Neural cell (in vitro differentiated cells): ENCODE results near the gene AP1S3. TPM values are rescaled to one million over a fixed set of nuclear protein-coding genes. Genes with fewer than 3 reads are reported as not detected.

Source experiments
- H2AFZ ChIP-seq: fragments of 200-600, 300-800 bp; sonication (generic), shearing (Covaris generic); 2 replicates; pipeline ENCODE4 v1.6.0; 2014; ENCODE audit warnings: low read depth, mild to moderate bottlenecking, antibody characterized with exemption, low read length, moderate library complexity
- H3F3A ChIP-seq: fragments of 200-600 bp; shearing (Covaris generic); 2 replicates; pipeline ENCODE4 v1.6.1; 2016; ENCODE audit warnings: mild to moderate bottlenecking, moderate library complexity, mixed read lengths, antibody characterized with exemption, low read length; ENCODE audit not compliant: insufficient read depth, poor library complexity, severe bottlenecking
- H3K27ac ChIP-seq: fragments of 200-600, 300-800 bp; sonication (generic), shearing (Covaris generic); 2 replicates; pipeline ENCODE4 v1.5.1; 2014; ENCODE audit warnings: mild to moderate bottlenecking, low read length, moderate library complexity
- H3K27me3 ChIP-seq: fragments of 300-800, 200-600 bp; sonication (generic), shearing (Covaris generic); 2 replicates; pipeline ENCODE4 v1.6.0; 2014; ENCODE audit warnings: mild to moderate bottlenecking, low read depth, low read length, moderate library complexity; ENCODE audit not compliant: insufficient read depth
- H3K36me3 ChIP-seq: fragments of 300-800, 200-600 bp; sonication (generic), shearing (Covaris generic); 2 replicates; pipeline ENCODE4 v1.5.1; 2014; ENCODE audit warnings: mild to moderate bottlenecking, antibody characterized with exemption, low read length, moderate library complexity; ENCODE audit not compliant: insufficient read depth
- H3K4me2 ChIP-seq: fragments of 300-800, 200-600 bp; sonication (generic), shearing (Covaris generic); 2 replicates; pipeline ENCODE4 v1.6.0; 2014; ENCODE audit warnings: mild to moderate bottlenecking, low read length
- H3K4me3 ChIP-seq: fragments of 300-800, 200-600 bp; sonication (generic), shearing (Covaris generic); 2 replicates; pipeline ENCODE4 v1.5.1; 2014; ENCODE audit warnings: mild to moderate bottlenecking, low read length, moderate library complexity
- H3K79me2 ChIP-seq: fragments of 200-600 bp; shearing (Covaris generic); replicated peaks from 2 replicates; pipeline ENCODE4 v1.6.0; 2014; ENCODE audit warnings: mild to moderate bottlenecking, low read length, moderate library complexity; ENCODE audit not compliant: insufficient read depth
- H3K9ac ChIP-seq: fragments of 300-800, 200-600 bp; sonication (generic), shearing (Covaris generic); 2 replicates; pipeline ENCODE4 v1.6.1; 2016; ENCODE audit warnings: mild to moderate bottlenecking, low read length, mixed read lengths
- H3K9me2 ChIP-seq: fragments of 200-600 bp; shearing (Covaris generic); 2 replicates; pipeline ENCODE4 v1.6.1; 2016; ENCODE audit warnings: mild to moderate bottlenecking, low read length, mixed read lengths; ENCODE audit not compliant: insufficient read depth
- H3K9me3 ChIP-seq: fragments of 200-600, 300-800 bp; sonication (generic), shearing (Covaris generic); 2 replicates; pipeline ENCODE4 v1.6.1; 2016; ENCODE audit warnings: mild to moderate bottlenecking, mixed run types, low read length, moderate library complexity, mixed read lengths
- H4K20me1 ChIP-seq: fragments of 200-600 bp; shearing (Covaris generic); 2 replicates; pipeline ENCODE4 v1.6.1; 2016; ENCODE audit warnings: mild to moderate bottlenecking, mixed run types; ENCODE audit not compliant: insufficient read depth
- EP300 ChIP-seq: fragments of 450-650 bp; conservative IDR thresholded peaks from 2 replicates; pipeline ENCODE4 v1.6.1; 2014; ENCODE audit warnings: antibody characterized with exemption, mild to moderate bottlenecking, moderate library complexity; ENCODE audit not compliant: poor library complexity, severe bottlenecking
- EZH2 ChIP-seq: fragments of 200-600, 300-800 bp; shearing (Covaris generic), sonication (generic); IDR thresholded peaks from 2 replicates; pipeline ENCODE4 v1.6.1; 2014; ENCODE audit warnings: antibody characterized with exemption, low read length, borderline replicate concordance, mild to moderate bottlenecking; ENCODE audit not compliant: insufficient read depth, poor library complexity, severe bottlenecking
- MXI1 ChIP-seq: fragments of 450-650 bp; conservative IDR thresholded peaks from 2 replicates; pipeline ENCODE4 v1.6.1; 2014; ENCODE audit warnings: antibody characterized with exemption, mild to moderate bottlenecking; ENCODE audit not compliant: poor library complexity, severe bottlenecking
- POLR2AphosphoS5 ChIP-seq: IDR thresholded peaks from 2 replicates; pipeline ENCODE4 v1.6.1; 2012
- RAD21 ChIP-seq: fragments of 450-650 bp; conservative IDR thresholded peaks from 2 replicates; pipeline ENCODE4 v1.6.1; 2014; ENCODE audit warnings: antibody characterized with exemption, mild to moderate bottlenecking, moderate library complexity
- REST ChIP-seq: IDR thresholded peaks from 2 replicates; pipeline ENCODE4 v1.6.1; 2012; ENCODE audit warnings: borderline replicate concordance
- SMC3 ChIP-seq: fragments of 450-650 bp; conservative IDR thresholded peaks from 2 replicates; pipeline ENCODE4 v1.6.1; 2014; ENCODE audit warnings: antibody characterized with exemption, mild to moderate bottlenecking, moderate library complexity; ENCODE audit not compliant: poor library complexity
- TAF1 ChIP-seq: IDR thresholded peaks from 2 replicates; pipeline ENCODE4 v1.6.1; 2012; ENCODE audit warnings: low read depth
- polyA plus RNA-seq: library from polyadenylated mRNA; depleted of rRNA; stranded (reverse); fragments of >200 nt; gene quantifications from 2 replicates; pipeline ENCODE4 v1.2.3, GENCODE V29; 2014
- TF ChIP-seq, protein P1 (sequence below): fragments of 450-650 bp; IDR thresholded peaks from 2 replicates; pipeline ENCODE4 v1.5.1; 2014; ENCODE audit warnings: antibody characterized with exemption, mild to moderate bottlenecking, moderate library complexity; ENCODE audit not compliant: poor library complexity, severe bottlenecking

AP1S3 gene
- polyA plus RNA-seq, 1 donor from 2014 or later: 2.7 TPM

- Histone ChIP-seq H2AFZ (no peak overlapping the region), H3K27ac (no peak overlapping the region), H3K4me2 (no peak overlapping the region), H3K9ac (no peak overlapping the region), H3K9me3 (no peaks in the 10 kb centered on the region), H4K20me1 (no peaks in the 10 kb centered on the region), H3F3A (no peaks in the 10 kb centered on the region), H3K79me2 (no peaks in the 10 kb centered on the region), H3K4me3 (no peak overlapping the region), H3K36me3 (no peaks in the 10 kb centered on the region), H3K9me2 (no peaks in the 10 kb centered on the region), H3K27me3 (no peaks in the 10 kb centered on the region)
- no peak for TF ChIP-seq EZH2
- no peak for TF ChIP-seq RAD21
- TF ChIP-seq REST: no peak
- TF ChIP-seq SMC3: no peak
- TF ChIP-seq POLR2AphosphoS5: no peak
- TF ChIP-seq TAF1: no peak
- TF ChIP-seq EP300: no peak
- TF ChIP-seq, protein P1, sequence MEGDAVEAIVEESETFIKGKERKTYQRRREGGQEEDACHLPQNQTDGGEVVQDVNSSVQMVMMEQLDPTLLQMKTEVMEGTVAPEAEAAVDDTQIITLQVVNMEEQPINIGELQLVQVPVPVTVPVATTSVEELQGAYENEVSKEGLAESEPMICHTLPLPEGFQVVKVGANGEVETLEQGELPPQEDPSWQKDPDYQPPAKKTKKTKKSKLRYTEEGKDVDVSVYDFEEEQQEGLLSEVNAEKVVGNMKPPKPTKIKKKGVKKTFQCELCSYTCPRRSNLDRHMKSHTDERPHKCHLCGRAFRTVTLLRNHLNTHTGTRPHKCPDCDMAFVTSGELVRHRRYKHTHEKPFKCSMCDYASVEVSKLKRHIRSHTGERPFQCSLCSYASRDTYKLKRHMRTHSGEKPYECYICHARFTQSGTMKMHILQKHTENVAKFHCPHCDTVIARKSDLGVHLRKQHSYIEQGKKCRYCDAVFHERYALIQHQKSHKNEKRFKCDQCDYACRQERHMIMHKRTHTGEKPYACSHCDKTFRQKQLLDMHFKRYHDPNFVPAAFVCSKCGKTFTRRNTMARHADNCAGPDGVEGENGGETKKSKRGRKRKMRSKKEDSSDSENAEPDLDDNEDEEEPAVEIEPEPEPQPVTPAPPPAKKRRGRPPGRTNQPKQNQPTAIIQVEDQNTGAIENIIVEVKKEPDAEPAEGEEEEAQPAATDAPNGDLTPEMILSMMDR: no peak
- TF ChIP-seq MXI1: no peak
These were observed 9.1 kb downstream of the AP1S3 start for GRCh38 chr2:223828314-223828713.

DNA sequence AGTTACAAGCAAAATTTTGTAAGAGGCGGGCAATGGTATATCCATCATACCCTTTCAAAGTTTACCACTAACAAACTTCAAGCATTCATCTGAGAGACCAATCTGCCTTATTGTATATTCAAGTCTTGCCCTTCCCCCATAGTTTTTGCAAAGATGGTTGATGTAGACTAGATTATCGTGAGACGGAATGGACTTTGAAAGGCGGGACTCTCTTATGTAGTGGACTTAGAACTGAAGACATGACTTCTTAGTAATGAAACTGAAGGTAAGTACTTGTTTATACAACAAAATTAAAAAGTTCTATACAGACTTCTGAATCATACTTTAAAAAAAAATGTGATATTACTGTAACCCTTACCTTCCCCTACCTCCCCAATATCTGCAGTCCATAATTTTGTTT lies 10.4 kb downstream of the AP1S3 start:
- no peaks in the 10 kb centered on the region for H3K9me3 ChIP-seq
- H3K36me3 ChIP-seq: no peaks in the 10 kb centered on the region
- TF ChIP-seq MXI1: no peak
- no peak for TF ChIP-seq RAD21
- no peaks in the 10 kb centered on the region for H3K79me2 ChIP-seq
- no peaks in the 10 kb centered on the region for H3K27me3 ChIP-seq
- no peak overlapping the region for H3K4me3 ChIP-seq
- H3K9ac ChIP-seq: no peak overlapping the region
- H4K20me1 ChIP-seq: no peaks in the 10 kb centered on the region
- H3K27ac ChIP-seq: no peak overlapping the region
- no peak overlapping the region for H3K4me2 ChIP-seq
- no peaks in the 10 kb centered on the region for H3K9me2 ChIP-seq
- H3F3A ChIP-seq: no peaks in the 10 kb centered on the region
- H2AFZ ChIP-seq: no peak overlapping the region

DNA sequence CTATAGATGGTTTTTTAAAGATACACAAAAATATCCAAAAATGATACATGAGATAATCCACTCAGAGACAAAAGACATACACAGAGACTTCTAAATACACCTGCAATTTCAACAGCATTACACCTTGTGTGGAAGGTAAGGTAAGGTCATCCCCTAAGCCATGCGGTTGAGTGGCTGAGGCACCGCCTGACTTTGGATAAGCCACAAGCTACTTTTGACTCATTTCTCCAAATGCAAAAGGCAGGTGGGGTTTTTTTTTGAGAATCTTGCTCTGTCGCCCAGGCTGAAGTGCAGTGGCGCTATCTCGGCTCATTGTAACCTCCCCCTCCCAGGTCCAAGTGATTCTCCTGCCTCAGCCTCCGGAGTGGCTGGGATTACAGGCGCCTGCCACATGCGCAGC lies 13.1 kb downstream of the AP1S3 start:
- H3K27me3 ChIP-seq: no peaks in the 10 kb centered on the region
- H3K9me2 ChIP-seq: no peaks in the 10 kb centered on the region
- TF ChIP-seq RAD21 (no peak), TAF1 (no peak), EZH2 (no peak), REST (no peak)
- no peaks in the 10 kb centered on the region for H3F3A ChIP-seq
- no peak overlapping the region for H3K27ac ChIP-seq
- no peaks in the 10 kb centered on the region for H3K9me3 ChIP-seq
- no peaks in the 10 kb centered on the region for H3K79me2 ChIP-seq
- no peak overlapping the region for H3K9ac ChIP-seq
- no peaks in the 10 kb centered on the region for H3K36me3 ChIP-seq
- H2AFZ ChIP-seq: no peak overlapping the region
- no peak overlapping the region for H3K4me3 ChIP-seq
- H3K4me2 ChIP-seq: no peak overlapping the region
- no peaks in the 10 kb centered on the region for H4K20me1 ChIP-seq
